SK-N-SH (cell line): ENCODE measurements around the gene STARD7. TPM values are rescaled to one million over a fixed set of nuclear protein-coding genes. Genes with fewer than 3 reads are reported as not detected.

Source experiments
- CTCF ChIA-PET: fragments of 300-600, 350-600 bp; formaldehyde crosslinking; extraction: SDS; loops from one replicate; lab custom pipeline; 2021; lab: Yijun Ruan, JAX
- POLR2A ChIA-PET: fragments of 350-600 bp; sonication (Branson Sonifier 250); formaldehyde crosslinking; extraction: SDS; loops from one replicate; lab custom pipeline; 2020; ENCODE audit warnings: antibody characterized with exemption, inconsistent platforms; lab: Yijun Ruan, JAX
- DNase-seq: peaks from one replicate; pipeline ENCODE4 v3.0.0; 2012
- H2AFZ ChIP-seq: fragments of 200-600 bp; sonication (generic); 2 replicates; pipeline ENCODE4 v1.8.1; 2016; ENCODE audit warnings: antibody characterized with exemption, mild to moderate bottlenecking, low read depth
- H3F3A ChIP-seq: fragments of 200-600 bp; sonication (generic); replicated peaks from 2 replicates; pipeline ENCODE3; 2016; ENCODE audit warnings: antibody characterized with exemption, mild to moderate bottlenecking; ENCODE audit not compliant: insufficient read depth
- H3K27ac ChIP-seq, 2 experiments: fragments of 200-500 bp in 1 of 2; fragments of 200-600 bp in 1 of 2; sonication (Bioruptor generic) in 1 of 2; sonication (generic), shearing (Covaris generic) in 1 of 2; 2 replicates each; pipeline versions ENCODE4 v1.5.1 to v1.6.1; 2014 to 2016; ENCODE audit warnings: low read depth in 2 of 2, inconsistent platforms in 1 of 2, low read length in 1 of 2, mild to moderate bottlenecking in 1 of 2, mixed read lengths in 1 of 2
- H3K27me3 ChIP-seq: fragments of 200-600 bp; sonication (generic), shearing (Covaris generic); 2 replicates; pipeline ENCODE4 v1.6.1; 2016; ENCODE audit warnings: mixed run types; ENCODE audit not compliant: insufficient read depth
- H3K36me3 ChIP-seq, 2 experiments: fragments of 200-500 bp in 1 of 2; fragments of 200-600 bp in 1 of 2; sonication (Bioruptor generic) in 1 of 2; sonication (generic) in 1 of 2; replicated peaks in 1 of 2; 2 replicates each; pipeline versions ENCODE3 to v1.5.1; 2014 to 2016; ENCODE audit warnings: low read length in 1 of 2, mild to moderate bottlenecking in 1 of 2; ENCODE audit not compliant: insufficient read depth in 2 of 2, control insufficient read depth in 1 of 2
- H3K4me1 ChIP-seq, 2 experiments: fragments of 200-500 bp in 1 of 2; fragments of 200-600 bp in 1 of 2; sonication (Bioruptor generic) in 1 of 2; sonication (generic), shearing (Covaris generic) in 1 of 2; 2 replicates each; pipeline versions ENCODE4 v1.5.1 to v1.6.1; 2014 to 2016; ENCODE audit warnings: low read depth in 1 of 2, low read length in 1 of 2, mixed run types in 1 of 2; ENCODE audit not compliant: insufficient read depth in 2 of 2, control insufficient read depth in 1 of 2
- H3K4me2 ChIP-seq: fragments of 200-600 bp; sonication (generic), shearing (Covaris generic); 2 replicates; pipeline ENCODE4 v1.6.1; 2017; ENCODE audit warnings: mixed run types
- H3K4me3 ChIP-seq, 2 experiments: fragments of 200-500 bp in 1 of 2; fragments of 200-600 bp in 1 of 2; sonication (Bioruptor generic) in 1 of 2; sonication (generic), shearing (Covaris generic) in 1 of 2; 2 replicates each; pipeline versions ENCODE4 v1.5.1 to v1.8.1; 2014 to 2016; ENCODE audit warnings: low read depth in 2 of 2, inconsistent platforms in 1 of 2, low read length in 1 of 2, mild to moderate bottlenecking in 1 of 2, mixed read lengths in 1 of 2, moderate library complexity in 1 of 2
- H3K79me2 ChIP-seq: fragments of 200-600 bp; sonication (generic); 2 replicates; pipeline ENCODE4 v1.8.1; 2017; ENCODE audit warnings: mild to moderate bottlenecking; ENCODE audit not compliant: insufficient read depth
- H3K9ac ChIP-seq: fragments of 200-600 bp; sonication (generic); 2 replicates; pipeline ENCODE4 v1.6.1; 2017; ENCODE audit warnings: mixed run types
- H3K9me2 ChIP-seq: fragments of 200-600 bp; sonication (generic); 2 replicates; pipeline ENCODE4 v1.6.1; 2017; ENCODE audit warnings: mixed run types
- H3K9me3 ChIP-seq: fragments of 200-600 bp; sonication (generic); 2 replicates; pipeline ENCODE4 v1.6.1; 2017; ENCODE audit warnings: mixed run types, mild to moderate bottlenecking, moderate library complexity
- H4K20me1 ChIP-seq: fragments of 200-600 bp; sonication (generic); 2 replicates; pipeline ENCODE4 v1.6.1; 2017; ENCODE audit warnings: mild to moderate bottlenecking, mixed run types; ENCODE audit not compliant: insufficient read depth
- FOSL2 ChIP-seq: IDR thresholded peaks from 2 replicates; pipeline ENCODE4 v1.4.0; 2012; ENCODE audit warnings: low read depth, mild to moderate bottlenecking, moderate library complexity, borderline replicate concordance
- FOXJ3 ChIP-seq: sonication (generic); formaldehyde crosslinking; IDR thresholded peaks from 2 replicates; pipeline ENCODE4 v1.5.1; 2020; ENCODE audit warnings: mild to moderate bottlenecking, missing genetic modification reagents
- GATA2 ChIP-seq: sonication (generic); formaldehyde crosslinking; IDR thresholded peaks from 2 replicates; pipeline ENCODE4 v1.5.0; 2020; ENCODE audit warnings: mild to moderate bottlenecking, missing genetic modification reagents
- NFIC ChIP-seq: IDR thresholded peaks from 2 replicates; pipeline ENCODE4 v1.4.0; 2012; ENCODE audit warnings: borderline replicate concordance
- PBX3 ChIP-seq: IDR thresholded peaks from 2 replicates; pipeline ENCODE4; 2012
- POLR2AphosphoS5 ChIP-seq: IDR thresholded peaks from 2 replicates; pipeline ENCODE4 v1.6.1; 2012; ENCODE audit warnings: low read depth, low read length
- REST ChIP-seq: IDR thresholded peaks from 2 replicates; pipeline ENCODE4 v1.6.1; 2012; ENCODE audit warnings: mild to moderate bottlenecking, low read depth, low read length, moderate library complexity
- RFX5 ChIP-seq: IDR thresholded peaks from 2 replicates; pipeline ENCODE4 v1.6.1; 2012; ENCODE audit warnings: mild to moderate bottlenecking, improper control_type of control experiment, low read length
- RXRA ChIP-seq: IDR thresholded peaks from 2 replicates; pipeline ENCODE4 v1.4.0; 2012; ENCODE audit warnings: low read depth, mild to moderate bottlenecking, borderline replicate concordance
- SIN3A ChIP-seq: IDR thresholded peaks from 2 replicates; pipeline ENCODE4 v1.6.1; 2012; ENCODE audit warnings: low read depth, mild to moderate bottlenecking, low read length, moderate library complexity, borderline replicate concordance
- SMC3 ChIP-seq: IDR thresholded peaks from 2 replicates; pipeline ENCODE4 v1.6.1; 2012; ENCODE audit warnings: low read depth, low read length, improper control_type of control experiment
- USF1 ChIP-seq: IDR thresholded peaks from 2 replicates; pipeline ENCODE4 v1.4.0; 2012; ENCODE audit warnings: low read depth, borderline replicate concordance
- WGBS: methylation state at CpG from one replicate; pipeline ENCODE4 v1.1.6; 2017; ENCODE audit warnings: low lambda C conversion rate; 5-methylcytosine and 5-hydroxymethylcytosine counted together
- polyA plus RNA-seq, 3 experiments: library from polyadenylated mRNA; depleted of rRNA; stranded (reverse); fragments of >200 nt; gene quantifications; 2 replicates each; pipeline ENCODE4 v1.2.3, GENCODE V29; 2012
- TF ChIP-seq, protein P1 (sequence below): fragments of 200-600 bp; sonication (generic); IDR thresholded peaks from 2 replicates; pipeline ENCODE4 v1.6.1; 2017; ENCODE audit warnings: antibody characterized with exemption, mild to moderate bottlenecking, moderate library complexity

STARD7 gene
- polyA plus RNA-seq, 1 of the 3 experiments (the other 2 are of a cell fraction), result 36.1 TPM

GRCh38 chr2:96169868-96170507, 38.6 kb downstream of the STARD7 start:
- TF ChIP-seq REST (no peak), FOXJ3 (CRISPR knock-in tag) (no peak), RFX5 (no peak), SIN3A (no peak), GATA2 (CRISPR knock-in tag) (no peak), USF1 (no peak), NFIC (no peak), SMC3 (no peak), PBX3 (no peak), POLR2AphosphoS5 (no peak), FOSL2 (no peak), RXRA (no peak)
- TF ChIP-seq, protein P1, sequence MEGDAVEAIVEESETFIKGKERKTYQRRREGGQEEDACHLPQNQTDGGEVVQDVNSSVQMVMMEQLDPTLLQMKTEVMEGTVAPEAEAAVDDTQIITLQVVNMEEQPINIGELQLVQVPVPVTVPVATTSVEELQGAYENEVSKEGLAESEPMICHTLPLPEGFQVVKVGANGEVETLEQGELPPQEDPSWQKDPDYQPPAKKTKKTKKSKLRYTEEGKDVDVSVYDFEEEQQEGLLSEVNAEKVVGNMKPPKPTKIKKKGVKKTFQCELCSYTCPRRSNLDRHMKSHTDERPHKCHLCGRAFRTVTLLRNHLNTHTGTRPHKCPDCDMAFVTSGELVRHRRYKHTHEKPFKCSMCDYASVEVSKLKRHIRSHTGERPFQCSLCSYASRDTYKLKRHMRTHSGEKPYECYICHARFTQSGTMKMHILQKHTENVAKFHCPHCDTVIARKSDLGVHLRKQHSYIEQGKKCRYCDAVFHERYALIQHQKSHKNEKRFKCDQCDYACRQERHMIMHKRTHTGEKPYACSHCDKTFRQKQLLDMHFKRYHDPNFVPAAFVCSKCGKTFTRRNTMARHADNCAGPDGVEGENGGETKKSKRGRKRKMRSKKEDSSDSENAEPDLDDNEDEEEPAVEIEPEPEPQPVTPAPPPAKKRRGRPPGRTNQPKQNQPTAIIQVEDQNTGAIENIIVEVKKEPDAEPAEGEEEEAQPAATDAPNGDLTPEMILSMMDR, result no peak
- no peak overlapping the region for H3K27ac ChIP-seq
- H3K9ac ChIP-seq, result no peak overlapping the region
- CTCF ChIA-PET, result interaction anchor here (0.9 kb wide), 1 partner anchor 32 kb away, joined by 4 read pairs; the partner anchor contains the start of gene ASTL
- H3K4me3 ChIP-seq, result no peak overlapping the region
- H3F3A ChIP-seq, result peaks cover 17% of the 10 kb centered on the region
- no peaks in the 10 kb centered on the region for H3K36me3 ChIP-seq
- no peak overlapping the region for H3K4me2 ChIP-seq
- no peak for DNase-seq
- no peaks in the 10 kb centered on the region for H4K20me1 ChIP-seq
- no peaks in the 10 kb centered on the region for H3K27me3 ChIP-seq
- peaks cover 0 to 2% of the 10 kb centered on the region in 2 experiments; a peak in 1 of 4 replicates for H3K4me1 ChIP-seq
- 36% methylated on average over 2 of the region's 2 CpGs for WGBS
- H2AFZ ChIP-seq, result no peak overlapping the region
- peaks cover 4% of the 10 kb centered on the region; the same call in 1 of the 2 replicates for H3K9me3 ChIP-seq
- H3K79me2 ChIP-seq, result no peaks in the 10 kb centered on the region
- no peaks in the 10 kb centered on the region for H3K9me2 ChIP-seq
- POLR2A ChIA-PET, result no interaction called here
